T follicular helper cell (primary cell): ENCODE data around the gene DZIP1L.

ENCODE experiments used
- DNase-seq: peaks from one replicate; pipeline ENCODE4 v3.0.0-alpha.2; 2020; ENCODE audit warnings: low read depth

Gene DZIP1L

DNA sequence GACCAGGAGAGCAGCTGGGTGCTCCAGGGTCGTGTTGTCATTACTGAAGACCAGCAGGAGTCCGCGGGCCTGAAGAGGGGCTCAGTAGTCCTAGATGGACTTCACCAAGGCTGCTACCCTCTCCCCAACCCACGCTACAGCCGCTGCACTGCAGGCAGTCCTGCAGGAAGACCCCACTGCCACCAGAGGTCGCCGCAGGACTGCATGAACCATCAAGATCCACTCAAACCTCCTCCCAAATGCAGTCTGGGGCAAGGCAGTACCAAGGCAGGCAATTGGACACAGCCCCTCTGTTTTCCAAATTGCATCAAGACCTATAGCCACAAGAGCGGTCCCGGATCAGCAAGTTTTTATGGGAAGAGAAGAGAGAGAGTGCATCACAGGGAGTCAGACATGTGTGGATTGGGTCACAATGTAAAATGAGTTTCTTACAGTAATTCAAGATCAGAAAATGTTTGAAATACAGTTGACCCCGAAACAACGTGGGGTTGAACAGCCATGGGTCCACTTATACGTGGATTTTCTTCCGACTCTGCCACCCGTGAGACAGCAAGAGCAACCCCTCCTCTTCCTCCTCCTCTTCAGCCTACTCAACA lies 46.7 kb downstream of the DZIP1L start:
- peak; percentile 58 for DNase-seq

DNA sequence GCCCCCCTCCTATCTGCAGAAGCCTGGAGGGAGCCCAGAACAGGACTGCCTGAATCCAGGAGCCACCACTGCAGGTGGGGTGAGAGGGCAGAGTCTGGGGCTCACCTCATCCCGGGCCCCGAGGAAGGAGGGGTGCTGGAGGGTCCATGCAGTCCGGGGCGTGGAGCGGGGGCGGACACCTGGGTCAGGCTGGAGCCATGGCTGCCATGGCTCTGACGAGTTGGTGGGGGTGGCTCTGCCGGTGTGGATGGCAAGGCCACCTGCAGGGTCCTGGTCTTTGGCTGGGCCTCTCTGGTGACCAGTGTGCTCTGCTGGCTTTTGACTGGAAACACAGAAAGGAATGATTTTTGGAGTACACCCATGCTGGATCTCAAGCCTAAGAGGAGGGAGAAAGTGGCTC lies 47.4 kb downstream of the DZIP1L start:
- no peak for DNase-seq

DNA sequence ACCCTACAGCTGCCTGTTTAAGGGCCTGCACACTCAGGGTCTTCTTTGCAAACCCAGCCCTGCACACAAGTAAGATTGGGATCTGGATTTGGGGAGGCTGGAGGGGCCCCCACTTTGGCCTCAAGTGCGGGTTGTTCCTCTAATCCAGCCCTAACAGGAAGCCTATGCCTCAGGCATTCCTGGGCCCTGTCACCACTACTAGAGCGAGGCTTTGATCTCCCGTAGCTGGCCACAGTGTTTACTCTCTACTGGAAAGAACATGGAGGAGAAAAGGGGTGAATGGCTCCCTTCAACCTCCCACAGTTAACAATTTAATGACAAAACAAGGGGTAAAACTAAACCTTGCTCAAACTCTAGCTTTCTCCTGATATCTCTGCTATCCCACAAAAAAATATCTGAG lies 48.4 kb downstream of the DZIP1L start:
- no peak for DNase-seq

DNA sequence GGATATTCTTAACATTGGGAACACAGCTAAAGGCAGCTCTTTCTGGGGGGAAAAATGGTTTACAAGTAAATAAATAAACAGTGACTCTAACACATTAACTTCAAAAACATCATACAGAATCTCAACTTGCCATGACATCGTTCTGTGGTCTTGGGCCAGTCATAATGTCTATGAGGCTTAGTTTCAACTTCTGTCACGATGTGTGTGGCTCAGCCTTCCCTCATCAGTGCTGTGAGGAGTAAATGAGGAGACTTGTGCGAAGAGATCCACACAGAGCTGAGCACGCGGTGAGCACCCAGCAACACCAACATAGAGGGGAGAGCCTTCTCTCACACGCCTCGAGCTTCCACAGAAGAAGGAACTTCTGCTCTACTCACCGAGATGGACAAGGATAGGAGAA lies 49.0 kb downstream of the DZIP1L start:
- no peak for DNase-seq

DNA sequence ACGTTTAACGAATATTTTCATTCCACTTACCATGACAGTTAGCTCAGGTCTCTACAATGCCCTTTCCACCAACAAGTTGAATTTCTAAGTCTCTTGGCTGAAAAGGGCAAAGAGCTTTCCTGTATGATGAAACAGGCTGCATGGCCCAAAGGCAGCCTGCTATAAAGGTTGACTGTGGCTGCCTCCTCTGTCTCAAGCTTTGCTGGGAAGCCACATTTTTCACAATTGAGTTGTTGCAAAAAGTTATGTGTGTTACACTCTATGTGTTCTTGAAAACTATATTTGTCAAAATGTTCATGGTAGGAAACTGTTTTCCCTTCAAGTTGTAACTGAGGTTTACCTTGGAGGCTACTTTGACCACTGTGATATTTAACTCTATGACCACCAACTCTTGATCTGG lies 49.5 kb downstream of the DZIP1L start:
- DNase-seq = no peak

DNA sequence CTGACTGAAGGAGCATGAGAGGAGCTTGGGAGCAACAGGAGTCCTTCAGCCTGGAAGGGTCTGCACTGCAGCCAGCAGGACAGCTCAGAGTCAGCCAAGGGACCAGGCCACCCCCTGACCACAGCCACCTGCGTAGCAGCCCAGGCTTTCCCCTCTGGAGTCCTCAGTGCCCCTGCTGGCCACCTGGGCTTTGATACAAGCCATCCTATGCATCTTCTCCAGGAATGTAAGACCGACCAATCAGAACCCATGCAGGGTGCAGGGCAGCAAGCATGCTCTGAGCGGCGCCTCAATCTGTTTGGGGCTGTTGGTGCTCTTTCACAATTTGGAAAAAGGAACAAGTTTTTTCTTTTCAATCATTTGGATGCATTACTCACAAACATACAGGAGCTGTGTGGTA lies 52.0 kb downstream of the DZIP1L start:
- DNase-seq = no peak

DNA sequence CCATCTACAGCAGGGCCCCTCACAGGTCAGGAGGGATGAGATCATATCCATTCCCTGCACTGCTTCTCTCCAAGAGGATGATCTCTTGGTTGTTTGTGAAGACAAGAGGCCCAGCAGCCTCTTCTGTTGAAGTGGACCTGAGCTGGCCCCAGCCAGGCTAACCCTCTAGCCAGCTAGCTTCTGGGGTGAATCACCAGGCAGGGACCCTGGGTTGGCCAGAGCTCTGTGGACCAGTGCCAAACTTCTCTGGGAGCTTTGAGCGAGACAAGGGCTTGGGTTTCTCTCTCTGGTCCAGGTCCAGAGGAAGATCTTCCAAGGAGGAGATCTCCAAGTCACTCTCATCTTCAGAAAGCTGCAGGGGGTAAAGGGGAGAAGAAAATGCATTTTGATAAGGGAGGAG lies 52.8 kb downstream of the DZIP1L start:
- no peak for DNase-seq

DNA sequence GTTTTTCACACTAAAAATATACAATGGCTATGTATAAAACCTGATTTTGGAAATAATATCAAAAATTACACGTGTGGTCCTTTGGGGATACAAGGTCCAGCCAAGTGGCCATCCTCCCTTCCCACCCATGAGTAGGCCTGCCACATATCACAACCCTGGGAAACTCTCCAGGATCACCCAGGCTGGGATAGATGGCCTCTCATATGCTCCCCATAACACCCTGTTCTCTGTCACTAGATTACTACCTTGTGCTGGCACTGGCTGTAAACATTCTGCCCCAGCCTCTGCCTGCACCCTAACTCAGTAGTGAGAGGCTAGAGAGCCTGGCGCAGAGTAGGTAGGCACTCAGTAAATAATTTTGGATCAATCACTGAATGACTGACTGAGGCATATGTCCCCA lies 53.4 kb downstream of the DZIP1L start:
- DNase-seq = no peak

DNA sequence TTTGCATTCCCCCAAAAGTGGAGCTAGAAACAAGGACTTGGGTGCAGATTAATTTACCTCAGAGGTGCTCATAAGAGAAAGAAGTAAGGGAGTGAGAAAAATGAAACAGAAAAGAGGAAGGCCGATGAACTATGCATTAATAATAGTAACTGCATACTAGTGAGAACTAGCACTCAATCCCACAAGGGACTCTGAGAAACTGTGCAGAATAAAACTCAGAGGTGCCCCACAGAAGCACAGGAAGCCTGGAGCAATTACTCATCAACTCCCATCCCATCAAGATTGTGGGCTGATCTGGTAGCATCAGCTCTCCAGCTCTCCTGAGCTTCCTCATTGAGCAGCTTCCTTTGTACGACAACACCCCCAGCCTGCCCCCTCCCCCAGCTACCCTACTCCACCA lies 54.6 kb downstream of the DZIP1L start:
- DNase-seq = no peak

DNA sequence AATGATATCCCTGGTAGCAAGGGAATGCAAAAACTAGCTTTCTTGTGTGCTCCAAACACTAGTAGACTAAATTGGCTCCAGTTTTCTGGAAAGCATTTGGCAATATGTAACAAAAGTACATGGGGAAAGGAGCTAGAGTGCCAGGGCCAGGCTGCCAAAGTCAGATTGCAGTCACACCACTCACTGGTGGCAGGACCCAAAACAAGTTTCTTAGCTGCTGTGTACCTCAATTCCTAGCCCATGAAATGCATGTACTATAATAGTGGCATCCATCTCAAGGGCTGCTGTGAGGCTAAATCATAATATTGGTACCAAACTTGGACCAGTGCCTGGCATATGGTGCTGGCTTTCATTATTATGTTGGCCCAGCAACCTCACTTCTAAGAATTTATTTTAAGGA lies 56.1 kb downstream of the DZIP1L start:
- no peak for DNase-seq

DNA sequence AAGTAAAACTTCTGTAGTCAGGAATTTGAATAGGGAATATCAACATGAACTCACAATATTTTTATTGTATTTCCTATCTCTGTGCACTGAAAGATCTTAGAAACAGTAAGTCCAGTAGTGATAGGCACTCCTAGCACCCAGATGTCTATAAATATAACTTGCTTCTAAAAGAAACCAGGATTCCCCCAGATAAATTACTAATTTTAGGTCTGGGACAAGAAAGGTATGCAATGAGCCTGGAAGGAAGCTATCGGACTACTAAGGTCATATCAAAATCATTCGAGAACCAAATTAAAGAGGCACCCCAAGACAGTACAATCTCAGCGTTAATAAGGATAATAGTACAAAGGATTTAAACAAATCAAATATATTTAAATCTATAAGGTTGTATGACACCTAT lies 58.0 kb downstream of the DZIP1L start:
- no peak for DNase-seq

DNA sequence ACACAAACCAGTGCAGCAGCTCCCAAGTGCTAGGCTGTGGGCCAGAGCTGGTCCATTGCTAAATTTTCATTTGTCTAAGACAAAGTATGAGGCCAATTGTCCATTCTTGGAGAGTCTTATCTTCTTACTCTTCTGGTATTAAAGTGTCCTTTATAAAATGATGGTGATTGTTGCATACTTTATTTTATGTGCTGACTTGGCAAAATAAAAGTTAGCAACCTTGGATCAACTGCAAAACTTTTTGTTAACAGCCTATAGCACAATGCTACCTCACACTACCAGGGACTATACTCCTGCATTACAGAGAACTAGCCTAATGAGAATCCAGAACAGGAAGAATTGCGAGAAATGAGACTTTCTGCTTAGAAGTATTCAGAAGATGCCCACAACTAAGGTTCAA lies 61.4 kb downstream of the DZIP1L start:
- no peak for DNase-seq

DNA sequence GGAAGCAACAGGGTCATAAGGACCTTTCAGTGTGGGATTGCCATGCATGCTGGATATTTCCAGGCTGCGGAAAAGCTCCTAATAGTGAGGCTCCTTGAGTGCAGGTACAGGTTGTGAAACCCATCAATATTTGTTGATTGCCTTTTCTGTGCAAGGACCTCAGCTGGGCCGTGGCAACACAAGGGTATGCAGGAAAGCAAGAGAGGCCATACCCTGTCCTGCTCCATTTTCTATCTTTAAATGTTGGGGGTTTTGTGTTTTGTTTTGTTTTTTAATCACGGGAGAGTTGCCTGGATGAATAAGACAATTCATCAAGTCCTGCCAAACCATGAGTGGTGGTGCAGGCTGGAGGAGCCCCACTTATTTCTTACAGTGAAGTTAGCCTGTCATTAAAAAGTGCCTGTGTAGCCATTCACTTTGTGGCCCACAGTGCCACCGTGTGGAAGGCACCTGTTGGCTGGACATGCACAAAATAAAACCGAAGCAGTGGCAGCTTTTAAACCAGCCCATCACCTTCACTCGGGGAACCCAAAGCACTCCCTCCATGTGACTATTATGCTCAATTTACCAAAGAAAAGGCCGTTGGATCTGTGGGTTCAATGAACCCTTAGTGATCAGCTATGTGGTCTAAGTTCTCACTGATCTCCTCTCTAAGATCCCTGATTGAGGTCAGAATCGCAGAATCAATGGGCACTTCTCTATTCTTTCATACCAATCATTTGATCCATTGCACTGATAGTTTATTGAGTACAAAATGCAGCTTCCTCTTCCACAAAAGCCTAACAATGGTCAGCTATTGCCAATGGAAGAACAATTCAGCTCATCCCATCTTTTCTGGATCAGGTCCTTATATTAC lies 63.2 kb downstream of the DZIP1L start:
- DNase-seq = no peak

DNA sequence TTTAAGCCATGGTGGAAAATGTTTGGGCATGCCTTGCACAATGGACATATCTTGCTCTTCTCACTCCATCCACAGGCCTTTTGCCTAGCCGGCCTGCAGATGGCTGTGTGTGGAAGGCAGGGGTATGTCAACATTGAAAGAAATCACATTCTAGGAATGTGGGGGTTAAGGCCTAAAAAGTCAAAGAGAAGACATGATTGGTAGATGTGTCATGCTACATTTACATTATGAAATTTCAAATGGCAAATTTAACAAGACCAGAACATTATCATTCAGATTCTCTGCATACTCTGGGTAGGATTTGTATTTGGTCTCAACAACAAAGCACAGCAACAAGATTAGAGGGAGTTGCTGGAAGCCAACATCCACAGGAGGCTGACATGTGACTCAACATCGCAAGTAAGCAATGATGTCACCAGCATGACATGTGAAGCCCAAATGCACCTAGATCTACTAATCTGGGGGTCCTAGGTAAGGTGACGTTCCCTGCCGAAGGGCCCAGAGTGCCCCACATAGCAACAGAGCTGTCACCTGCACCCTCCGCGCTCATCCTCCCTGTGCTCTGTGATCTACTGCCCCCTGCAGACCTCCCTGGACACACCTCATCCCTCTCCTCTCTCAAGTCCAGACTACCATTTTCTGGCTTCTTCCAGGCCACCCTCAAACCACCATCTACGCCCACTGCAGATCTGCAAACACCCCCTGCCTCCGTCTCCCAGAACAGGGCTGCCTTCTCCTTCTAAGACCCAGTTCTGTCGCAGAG lies 66.1 kb downstream of the DZIP1L start:
- DNase-seq = no peak

DNA sequence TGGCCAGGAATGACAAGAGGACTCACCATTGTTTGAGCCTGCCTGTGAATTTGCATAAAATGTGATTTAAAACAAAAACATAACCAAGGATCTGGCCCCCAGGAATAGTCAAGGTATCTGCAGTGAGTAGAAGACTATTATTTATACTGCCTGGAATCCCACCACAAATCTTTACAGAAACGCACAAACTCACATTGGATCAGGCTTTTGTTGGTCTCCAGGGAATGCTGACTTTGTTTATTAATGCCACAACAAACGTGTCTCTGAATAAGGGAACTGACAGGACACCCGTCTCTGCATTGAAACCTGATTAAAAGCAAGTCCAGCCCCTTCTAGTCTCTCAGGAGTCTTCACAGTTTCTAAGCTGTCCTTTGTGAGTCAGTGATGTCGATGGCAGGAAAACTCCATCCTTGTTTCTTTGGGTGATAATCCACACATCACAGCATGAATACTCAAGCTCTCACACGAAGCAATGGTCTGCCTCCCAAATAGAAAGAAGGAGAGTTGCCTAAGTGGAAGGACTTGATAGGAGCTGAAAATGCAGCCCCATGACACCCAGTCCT lies 67.7 kb downstream of the DZIP1L start:
- DNase-seq = no peak

DNA sequence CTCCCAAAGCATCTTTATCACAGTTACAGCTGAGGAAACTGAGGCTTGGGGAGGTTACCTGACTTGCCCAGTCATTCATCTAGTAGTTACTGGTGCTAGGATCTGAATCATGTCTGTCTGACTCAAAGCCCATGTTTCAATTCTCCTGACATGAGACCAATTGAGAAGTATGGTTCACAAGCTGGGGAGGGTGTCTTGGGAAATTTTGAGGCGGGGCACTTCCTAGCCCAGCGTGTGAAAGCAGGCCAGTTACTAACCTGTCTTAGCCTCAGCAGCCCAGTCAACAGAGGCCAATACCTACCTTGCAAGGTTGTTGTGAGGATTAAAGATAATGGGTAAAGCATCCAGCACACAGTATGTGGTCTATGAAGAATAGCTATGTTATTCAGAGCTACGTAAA lies 68.5 kb downstream of the DZIP1L start:
- DNase-seq = no peak

DNA sequence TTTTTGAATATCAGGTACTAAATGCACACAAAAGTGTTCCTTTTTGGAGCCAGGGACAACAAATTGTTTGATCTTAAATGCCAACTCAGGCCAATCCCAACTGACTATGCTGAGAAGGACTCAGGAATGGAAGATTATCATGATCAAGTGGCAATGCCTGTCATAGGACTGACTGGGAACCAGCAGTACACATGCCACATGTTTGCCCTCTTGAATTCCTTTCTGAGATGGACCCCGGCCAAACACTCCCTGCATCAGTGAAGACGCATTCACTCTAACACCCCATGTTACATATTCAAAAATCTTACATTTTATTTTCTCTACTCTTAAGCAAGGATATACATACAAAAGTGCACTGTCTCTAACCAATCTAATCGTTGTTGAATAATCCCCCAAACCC lies 69.3 kb downstream of the DZIP1L start:
- DNase-seq = no peak

DNA sequence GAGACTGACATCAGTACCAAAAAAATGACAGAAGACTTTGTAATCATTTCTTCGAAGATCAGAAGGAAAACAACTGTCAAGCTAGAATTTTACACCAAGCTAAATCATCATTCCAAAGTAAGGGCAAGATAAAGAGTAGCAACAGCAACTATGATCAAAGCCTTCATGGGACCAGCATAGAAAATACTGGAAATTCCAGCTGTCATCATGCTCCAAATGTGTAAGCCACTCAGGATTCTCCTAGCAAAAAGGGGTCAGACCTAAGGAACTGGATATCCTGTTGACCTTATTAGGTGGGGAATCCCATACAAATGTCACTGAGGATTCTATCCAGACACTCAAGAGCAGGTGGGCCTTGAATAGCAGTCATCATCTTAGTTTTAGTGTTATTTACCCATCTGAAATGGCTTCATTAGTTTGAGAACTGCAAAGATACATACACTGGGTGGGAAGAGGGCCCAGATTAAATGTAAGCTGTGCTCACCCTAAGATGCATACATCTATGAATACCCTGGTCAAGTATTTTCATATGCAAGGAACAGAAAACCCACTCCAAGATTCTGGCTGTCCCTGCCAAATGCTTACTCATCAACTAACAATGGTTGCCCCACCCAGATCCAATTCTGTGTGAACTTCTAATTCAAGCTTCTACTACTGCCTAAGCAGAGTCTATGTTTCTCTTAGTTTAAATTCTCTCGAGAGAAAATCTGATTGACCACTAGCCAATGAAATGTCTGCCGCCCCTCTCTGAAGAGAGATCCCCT lies 72.0 kb downstream of the DZIP1L start:
- no peak for DNase-seq

DNA sequence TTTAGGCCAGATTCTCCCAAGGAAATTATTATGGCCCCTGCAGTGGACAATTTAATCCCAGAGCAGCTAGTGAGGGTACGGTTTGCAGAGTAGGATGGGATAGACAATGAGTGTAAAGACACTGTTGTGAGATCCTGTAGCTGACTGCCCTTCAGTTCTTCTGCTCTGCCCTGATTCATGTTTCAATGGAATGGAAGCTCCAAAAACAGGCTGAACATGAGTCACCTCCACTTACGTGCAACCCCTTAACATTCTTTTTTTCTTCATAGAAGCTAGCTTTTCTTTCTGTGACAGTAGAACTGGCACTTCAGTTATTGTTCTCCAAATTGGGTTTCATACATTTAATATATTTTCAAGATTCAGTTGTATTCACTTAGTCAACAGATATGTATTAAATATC lies 73.4 kb downstream of the DZIP1L start:
- DNase-seq = no peak

DNA sequence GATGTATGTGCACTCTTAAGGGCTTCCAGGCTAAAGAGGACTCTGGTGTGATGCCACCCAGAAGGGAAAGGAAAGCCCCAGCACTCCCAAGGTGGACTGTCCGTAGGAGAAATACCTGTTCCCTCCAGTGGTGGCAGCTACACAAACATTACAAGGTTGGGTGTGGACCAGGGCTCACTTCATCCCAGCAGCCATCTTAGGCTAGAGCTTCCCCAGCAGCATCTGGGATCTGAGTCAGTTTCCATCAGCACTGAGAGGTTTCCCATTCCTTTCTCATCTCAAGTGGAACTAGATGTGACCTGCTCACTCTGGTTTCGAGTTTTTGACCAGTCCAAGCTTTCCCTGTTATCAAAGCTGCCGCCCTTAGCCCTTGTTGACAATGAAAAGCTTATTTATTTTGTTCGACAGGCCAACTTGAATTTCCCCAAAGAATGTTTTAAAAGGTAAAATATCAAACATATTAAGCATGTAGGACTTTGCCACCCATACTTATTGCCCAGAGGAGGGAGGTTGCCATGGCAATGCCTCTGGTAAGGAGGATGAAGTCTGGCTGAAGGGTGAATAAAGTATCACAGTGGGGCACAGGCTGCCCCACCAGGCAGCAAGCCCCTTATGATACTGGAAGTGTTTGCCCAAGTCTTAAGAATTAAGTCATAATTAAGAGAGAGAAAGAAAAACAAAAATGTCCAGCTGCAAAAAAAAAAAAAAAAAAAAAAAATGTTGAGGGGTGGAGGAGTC lies 76.5 kb downstream of the DZIP1L start:
- DNase-seq = no peak

DNA sequence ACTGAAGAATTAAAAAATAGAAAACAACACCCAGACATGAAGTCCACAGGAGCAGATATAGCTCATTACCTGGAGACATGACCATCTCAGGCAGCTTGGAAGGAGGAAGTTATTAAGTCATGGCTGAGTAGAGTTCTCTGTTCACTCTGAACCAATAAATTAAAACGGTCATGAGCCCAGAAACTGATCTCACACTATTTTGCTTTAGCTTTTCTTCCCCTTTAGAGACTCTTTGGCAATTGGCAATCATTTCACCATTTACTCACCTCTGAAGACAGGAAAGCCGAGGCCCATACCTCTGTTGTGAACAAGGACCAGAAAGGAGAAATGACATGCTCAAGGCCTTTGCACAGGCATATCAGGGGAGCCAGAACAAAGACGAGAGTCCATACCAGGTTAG lies 78.8 kb downstream of the DZIP1L start:
- DNase-seq = no peak
